ENCODE measurements around the gene CPVL.

DNA sequence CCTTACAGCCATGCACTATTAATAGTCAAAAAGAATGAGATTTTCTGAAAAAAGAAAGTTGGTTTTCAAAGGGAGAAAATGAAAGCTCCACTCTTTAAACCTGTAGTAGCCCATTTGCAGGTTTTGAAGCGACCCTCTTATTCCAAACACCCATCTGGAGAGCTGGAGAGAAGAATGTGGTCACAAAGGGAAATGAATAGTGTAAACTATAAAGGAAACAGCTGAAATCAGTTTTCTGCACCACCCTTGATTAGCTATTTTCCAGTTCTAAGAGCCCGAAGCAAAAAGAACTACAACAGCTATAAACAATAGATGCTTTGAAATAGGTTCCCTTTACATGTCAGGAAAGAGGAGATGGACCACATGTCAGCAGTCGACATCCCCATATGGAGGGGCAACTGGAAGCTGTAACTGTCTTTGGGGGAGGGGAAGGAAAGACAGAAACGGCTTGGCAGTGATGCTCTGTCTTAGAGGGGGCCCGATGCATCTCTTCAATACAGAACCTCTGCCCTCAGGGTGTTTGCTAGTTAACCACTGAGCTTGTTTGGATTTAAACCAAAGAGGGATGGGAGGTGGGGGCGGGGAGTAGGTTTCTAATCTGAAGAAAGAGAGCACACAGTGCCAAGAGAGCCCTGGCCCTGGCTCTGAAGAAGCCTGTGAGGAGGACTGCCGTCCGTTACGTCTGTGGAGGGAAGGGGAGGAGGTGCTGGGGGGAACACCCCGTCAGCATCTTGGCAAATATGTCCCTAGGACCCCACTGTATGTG is 55.3 kb downstream of the CPVL start:
- TF ChIP-seq, protein P1, sequence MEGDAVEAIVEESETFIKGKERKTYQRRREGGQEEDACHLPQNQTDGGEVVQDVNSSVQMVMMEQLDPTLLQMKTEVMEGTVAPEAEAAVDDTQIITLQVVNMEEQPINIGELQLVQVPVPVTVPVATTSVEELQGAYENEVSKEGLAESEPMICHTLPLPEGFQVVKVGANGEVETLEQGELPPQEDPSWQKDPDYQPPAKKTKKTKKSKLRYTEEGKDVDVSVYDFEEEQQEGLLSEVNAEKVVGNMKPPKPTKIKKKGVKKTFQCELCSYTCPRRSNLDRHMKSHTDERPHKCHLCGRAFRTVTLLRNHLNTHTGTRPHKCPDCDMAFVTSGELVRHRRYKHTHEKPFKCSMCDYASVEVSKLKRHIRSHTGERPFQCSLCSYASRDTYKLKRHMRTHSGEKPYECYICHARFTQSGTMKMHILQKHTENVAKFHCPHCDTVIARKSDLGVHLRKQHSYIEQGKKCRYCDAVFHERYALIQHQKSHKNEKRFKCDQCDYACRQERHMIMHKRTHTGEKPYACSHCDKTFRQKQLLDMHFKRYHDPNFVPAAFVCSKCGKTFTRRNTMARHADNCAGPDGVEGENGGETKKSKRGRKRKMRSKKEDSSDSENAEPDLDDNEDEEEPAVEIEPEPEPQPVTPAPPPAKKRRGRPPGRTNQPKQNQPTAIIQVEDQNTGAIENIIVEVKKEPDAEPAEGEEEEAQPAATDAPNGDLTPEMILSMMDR (IDR thresholded peaks at IDR 0.05) = no peak
- no peak for TF ChIP-seq POLR2A (IDR thresholded peaks at IDR 0.05; ENCODE audit: low read length)
- no peak for TF ChIP-seq SMC3 (IDR thresholded peaks at IDR 0.05)
- TF ChIP-seq JUN (IDR thresholded peaks at IDR 0.05) = no peak
- TF ChIP-seq TP53 (CRISPR knock-in tag; IDR thresholded peaks at IDR 0.05) = no peak
- no peak for TF ChIP-seq HOXA7 (CRISPR knock-in tag; IDR thresholded peaks at IDR 0.05)
- TF ChIP-seq RCOR1 (IDR thresholded peaks at IDR 0.05; ENCODE audit: low read depth, low read length) = no peak
- TF ChIP-seq POLR2AphosphoS2 (conservative IDR thresholded peaks at IDR 0.05; ENCODE audit: low read length) = no peak
- TF ChIP-seq RARB (CRISPR knock-in tag; IDR thresholded peaks at IDR 0.05) = no peak

Data from A549 (cell line).